ENCODE results near the gene FOSB.

The FOSB gene

DNA sequence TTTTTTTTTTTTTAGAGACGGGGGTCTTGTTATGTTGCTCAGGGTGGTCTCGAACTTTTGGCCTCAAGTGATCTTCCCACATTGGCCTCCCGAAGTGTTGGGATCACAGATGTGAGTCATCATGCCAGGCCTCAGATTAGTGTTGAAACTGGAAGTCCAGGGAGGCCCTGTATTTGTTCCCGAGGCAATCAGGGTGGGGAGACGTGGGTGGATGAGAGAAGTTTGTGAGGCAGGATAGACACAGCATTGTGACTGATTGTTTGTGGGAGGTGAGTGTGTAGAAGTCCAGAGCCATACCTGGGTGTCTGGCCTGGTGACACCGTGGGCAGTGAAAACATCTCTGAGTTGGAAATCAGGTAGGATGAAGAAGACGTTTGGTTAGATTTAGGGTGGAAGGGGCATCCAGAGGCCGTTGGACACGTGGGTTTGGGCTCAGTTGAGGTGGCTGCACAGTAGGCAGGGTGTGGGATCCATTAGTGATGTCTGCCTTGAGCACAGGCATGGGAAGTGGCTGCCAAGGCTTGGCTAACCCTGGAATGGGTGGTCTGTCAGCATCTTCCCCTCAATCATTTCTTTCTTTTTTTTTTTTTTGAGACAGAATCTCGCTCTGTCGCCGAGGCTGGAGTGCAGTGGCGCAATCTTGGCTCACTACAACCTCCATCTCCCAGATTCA, 16.6 kb downstream of the FOSB start:
- no peak for DNase-seq (ENCODE audit: low read depth)

DNA sequence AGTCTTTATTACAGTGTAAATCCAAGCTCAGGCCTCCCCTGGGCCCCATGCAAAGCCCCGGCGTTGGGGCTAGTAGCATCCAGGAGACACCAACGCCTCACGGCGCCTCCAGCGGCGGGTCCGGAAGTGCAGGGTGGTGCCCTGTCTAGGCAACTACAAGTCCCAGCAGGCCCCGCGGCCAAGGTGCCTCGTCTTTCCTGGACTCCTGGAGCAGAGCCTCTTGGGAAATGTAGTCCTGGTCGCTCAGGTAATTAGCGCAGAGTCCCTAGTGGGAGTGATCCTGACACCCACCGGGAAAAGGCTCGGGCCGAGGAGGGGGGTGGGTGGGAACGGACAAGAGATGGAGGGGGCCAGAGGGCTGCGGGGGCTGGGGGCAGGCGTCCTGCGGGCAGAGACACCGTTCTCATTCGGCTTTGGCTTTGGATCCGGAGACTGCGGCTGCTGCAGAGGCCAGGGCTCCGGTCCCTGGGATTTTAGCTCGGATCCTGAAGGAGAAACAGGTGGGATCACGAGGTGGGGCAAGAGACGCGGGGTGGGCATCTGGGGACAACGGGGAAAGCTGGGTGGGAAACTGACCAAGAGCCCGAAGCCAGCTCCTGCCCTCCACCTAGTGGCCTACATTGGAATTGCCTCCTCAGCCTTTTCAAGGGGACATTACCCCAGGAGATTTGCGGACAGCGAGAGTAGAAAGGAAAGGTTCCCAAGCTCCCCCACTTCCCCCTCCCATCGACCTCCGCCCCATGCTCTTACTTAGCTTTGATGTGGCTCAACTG, 17.7 kb downstream of the FOSB start:
- DNase-seq (ENCODE audit: low read depth) = peak; percentile 95

DNA sequence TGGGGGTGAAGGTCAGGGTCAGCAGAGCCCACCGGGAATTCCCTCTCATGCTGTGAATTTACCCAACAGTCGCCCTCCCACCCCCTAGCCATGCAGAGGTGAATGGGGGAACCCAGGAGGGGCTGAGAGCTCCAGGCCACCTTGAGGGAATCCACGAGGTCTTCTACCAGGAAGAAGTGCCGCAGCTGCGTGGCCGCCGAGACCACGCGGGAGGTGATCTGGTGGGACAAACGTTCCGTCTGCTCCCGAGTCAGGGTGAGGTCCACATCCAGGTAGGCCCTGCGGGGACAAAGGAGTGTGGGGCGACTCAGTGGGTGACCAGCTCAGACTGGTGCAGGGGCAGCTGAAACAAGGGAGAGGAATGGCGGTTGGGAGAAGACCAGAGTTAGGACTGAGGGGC, 20.9 kb downstream of the FOSB start:
- no peak for DNase-seq (ENCODE audit: low read depth)

DNA sequence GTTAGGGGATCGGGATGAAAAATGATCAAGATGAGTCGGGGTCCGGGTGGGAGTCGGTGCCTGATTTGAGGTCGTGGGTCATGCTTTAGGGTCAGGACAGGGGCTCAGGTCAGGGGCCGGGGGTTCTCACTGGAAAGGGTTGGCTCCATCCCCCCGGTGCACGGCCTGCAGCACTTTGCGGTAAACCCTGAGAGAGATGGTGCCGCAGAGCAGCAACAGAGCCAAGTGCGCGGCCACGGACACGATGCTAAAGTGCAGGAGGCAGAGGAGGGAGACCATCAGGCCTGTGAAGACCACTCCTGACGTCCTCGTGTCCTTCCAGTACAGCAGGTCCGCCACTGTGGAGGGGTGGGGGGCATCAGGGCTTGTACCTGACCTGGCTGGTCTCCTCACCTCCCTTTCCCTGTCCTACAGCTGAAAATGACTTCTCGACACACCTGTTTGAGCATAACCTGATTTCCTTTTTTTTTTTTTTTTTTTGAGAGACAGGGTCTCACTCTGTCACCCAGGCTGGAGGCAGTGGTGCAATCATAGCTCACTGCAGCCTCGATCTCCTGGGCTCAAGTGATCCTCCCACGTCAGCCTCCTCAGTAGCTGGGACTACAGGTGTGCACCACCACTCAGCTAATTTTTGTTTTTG, 21.5 kb downstream of the FOSB start:
- DNase-seq (ENCODE audit: low read depth) = no peak

DNA sequence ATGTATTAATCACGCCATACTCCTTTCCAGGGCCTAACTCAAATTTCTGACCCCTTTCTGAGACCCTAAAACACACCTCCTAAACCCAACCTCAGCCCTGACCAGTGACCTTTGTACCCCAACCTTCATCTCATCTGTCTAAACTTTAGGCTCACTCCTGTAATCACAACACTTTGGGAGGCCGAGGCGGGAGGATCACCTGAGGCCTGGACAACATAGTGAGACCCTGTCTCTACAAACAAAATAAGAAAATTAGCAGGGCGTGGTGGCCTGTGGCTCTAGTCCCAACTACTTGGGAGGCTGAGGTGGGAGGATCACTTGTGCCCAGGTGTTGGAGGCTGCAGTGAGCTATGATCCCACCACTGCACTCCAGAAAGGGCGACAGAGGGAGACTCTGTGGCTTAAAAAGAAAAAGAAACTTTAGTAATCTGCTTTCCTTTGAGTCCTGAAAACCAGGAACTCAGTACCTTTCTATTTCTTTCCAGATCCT, 24.4 kb downstream of the FOSB start:
- DNase-seq (ENCODE audit: low read depth) = no peak

DNA sequence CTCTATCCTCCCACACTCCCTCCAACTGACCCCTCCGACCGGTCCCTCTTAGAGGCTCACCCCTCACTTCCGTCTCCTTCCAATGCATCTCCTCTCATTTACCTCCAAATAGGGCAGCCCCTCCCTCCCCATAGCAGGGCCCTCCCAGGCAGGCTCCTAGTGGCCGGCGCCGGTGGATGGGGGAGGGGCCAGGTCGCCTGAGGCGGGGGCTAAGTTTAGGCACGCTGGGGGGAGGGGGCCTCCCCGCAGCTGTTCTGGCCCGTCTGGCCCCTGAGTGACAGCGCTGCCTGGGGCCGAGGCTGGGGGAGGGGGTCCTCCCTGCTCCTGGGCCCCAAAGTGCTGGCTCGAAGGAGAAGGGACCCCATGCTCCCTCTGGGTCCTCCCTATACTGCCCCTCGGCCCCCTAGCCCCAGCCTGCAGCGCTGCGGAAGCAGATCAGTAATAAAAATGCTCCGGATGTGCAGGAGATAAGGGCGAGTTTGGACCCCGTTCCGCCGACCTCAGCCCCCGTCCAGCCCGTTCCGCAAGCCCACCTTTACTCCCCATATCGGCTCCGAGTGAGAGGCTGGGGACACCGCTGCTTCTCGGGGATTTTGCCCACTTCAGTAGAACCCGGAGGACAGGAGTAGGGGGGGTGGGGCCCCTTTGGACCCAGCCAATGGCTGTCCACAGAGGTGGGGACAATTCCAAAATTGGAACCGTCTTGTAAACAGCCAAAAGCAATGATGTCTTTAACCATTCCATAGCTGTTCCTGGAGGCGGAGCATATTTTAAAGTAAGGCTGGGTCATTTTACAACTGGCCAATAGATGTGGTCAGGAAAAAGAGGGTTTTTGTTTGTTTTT, 25.1 kb downstream of the FOSB start:
- DNase-seq (ENCODE audit: low read depth) = no peak

DNA sequence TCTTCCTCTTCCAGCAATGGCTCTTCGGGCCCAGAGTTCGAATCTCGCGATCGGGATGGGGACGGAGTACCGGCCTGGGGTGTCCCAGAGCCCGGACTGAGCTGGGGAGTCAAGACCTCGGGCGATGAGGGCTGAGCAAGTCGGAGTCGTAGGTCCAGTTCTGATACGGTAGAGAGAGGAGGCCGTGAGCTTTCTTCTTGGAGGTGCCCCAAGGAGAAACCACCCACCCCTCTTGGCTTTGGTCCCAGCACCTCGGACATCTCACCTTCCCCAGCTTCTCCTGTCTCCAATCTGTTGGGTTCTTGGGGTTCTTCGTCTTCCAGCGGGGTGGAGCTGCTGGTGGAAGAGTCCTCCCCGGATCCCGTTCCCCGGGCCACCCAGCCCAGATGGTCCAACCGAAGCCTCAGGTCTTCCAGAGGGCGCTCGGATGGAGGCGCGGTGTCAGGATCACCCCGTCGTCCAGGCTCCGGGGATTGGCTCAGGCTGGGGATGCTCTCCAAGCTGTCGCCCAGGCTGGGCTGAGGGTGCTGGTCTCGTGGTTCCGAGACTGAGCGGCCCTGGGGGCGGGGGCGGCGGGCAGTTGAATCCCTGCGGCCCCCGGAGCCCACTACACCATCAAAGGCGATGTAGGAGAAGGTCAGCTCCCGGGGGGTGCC, 26.6 kb downstream of the FOSB start:
- DNase-seq (ENCODE audit: low read depth) = no peak

DNA sequence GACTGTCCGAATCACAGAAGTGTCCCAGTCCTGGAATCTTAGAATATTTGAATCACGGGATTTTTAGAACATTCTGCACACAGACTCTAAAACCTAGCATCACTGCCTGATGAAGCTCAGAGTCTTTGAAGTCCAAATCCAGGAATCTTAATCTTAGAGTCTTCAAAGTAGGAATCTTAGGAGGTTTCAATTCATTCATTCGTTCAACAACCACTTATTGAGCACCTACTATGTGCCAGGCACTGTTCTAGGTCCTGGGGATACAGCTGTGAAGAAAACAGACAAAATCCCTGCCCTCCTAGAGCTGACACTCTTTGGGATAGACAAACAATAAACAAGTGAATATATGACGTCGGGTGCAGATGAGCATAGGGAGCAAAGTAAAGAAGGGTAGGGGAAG, 27.4 kb downstream of the FOSB start:
- DNase-seq (ENCODE audit: low read depth) = no peak

DNA sequence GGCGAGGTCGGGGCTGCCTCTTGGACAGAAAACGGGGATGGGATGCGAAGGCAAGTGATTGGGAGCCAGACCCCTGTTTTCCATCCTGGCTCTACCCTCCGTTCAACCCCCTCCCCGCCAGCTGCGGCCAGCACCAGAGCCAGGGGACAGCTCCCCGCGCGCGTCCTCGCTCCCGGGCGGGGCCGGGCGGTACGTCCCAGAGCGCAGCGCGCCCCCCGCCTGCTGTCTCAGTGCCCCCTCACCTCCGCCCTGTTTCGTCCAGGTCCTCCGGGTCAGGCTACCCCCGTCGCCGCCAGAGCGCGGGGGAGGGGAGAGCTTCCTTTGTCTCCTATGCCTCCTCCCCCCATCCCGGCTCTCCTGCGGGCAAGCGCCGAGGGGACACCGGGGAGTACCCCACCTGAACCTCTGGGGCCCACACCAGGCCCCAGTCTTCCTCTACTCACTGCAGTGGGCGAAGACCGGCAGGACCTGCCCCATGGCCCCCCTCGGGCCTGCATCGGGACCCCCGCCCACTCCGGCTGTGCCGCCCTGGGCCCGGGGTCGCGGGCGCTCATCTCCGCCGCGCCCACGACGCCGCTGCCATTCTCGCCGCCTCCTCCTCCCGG, 28.7 kb downstream of the FOSB start:
- DNase-seq (ENCODE audit: low read depth) = no peak

DNA sequence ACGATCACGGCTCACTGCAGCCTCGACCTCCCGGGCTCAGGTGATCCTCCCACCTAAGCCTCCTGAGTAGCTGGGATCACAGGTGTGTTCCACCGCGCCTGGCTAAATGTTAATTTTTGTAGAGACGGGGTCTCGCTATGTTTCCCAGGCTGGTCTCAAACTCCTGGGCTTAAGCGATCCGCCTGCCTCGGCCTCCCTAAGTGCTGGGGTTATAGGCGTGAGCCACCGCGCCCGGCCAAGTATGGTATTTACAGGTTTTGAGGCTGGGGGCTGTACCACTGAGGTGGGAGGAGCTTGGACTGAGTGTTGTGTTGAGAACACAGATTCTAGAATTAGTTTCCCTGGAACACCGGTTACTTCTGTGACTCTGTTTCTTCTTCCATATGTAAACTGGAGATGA, 30.0 kb downstream of the FOSB start:
- no peak for DNase-seq (ENCODE audit: low read depth)

DNA sequence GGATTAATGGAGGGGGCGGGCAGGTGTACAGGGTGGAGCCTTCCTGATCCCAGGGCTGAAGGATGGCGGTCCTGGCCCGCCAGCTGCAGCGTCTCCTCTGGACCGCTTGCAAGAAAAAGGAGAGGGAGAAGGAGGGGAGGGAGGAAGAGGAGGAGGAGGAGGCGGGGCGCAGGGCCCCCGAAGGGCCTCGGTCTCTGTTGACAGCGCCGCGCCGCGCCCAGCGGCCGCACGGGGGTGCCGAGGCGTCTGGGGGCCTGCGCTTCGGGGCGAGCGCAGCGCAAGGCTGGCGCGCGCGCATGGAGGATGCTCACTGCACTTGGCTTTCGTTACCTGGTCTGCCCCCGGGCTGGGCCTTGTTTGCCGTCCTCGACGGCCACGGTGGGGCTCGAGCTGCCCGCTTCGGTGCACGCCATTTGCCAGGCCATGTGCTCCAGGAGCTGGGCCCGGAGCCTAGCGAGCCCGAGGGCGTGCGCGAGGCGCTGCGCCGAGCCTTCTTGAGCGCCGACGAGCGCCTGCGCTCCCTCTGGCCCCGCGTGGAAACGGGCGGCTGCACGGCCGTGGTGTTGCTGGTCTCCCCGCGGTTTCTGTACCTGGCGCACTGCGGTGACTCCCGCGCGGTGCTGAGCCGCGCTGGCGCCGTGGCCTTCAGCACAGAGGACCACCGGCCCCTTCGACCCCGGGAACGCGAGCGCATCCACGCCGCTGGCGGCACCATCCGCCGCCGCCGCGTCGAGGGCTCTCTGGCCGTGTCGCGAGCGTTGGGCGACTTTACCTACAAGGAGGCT, 30.8 kb downstream of the FOSB start, which contains the start of gene PPM1N:
Gene PPM1N (plus strand): TSS at position 33 of the 785 bp plus-strand sequence. CDS start 30 bp downstream, at position 63.
- no peak for DNase-seq (ENCODE audit: low read depth)

DNA sequence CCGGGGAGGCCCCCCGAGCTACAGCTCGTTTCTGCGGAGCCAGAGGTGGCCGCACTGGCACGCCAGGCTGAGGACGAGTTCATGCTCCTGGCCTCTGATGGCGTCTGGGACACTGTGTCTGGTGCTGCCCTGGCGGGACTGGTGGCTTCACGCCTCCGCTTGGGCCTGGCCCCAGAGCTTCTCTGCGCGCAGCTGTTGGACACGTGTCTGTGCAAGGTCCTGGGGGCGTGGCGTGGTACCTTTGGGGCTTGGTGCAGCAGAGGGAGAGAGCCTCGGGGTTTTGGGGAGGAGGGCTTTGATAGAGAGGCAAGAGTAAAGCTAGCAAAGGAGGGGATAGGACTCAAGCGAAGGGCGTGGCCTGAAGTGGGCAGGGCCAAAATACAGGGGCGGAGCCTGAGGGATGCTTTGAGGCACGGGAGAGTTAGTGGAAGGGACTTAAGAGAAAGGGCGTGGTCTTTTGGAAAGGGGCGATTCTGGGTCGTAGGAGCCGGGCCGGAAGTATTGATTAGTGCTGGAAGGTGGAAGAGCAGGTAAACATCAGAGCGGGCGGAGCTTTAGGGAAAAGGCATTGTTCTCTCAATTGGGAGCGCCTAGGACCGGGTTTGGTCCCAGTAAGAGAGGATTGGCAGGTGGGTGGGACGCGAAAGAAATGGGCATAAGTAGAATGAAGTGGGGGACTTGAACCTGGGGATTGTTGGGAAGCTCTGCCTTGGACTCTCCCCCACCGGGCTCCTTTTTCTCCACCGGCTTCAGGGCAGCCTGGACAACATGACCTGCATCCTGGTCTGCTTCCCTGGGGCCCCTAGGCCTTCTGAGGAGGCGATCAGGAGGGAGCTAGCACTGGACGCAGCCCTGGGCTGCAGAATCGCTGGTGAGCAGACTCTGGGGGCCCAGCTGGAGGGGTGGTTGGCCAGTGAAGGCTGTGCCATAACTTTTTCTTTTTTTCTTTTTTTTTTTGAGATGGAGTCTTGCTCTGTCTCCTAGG, 31.7 kb downstream of the FOSB start:
- DNase-seq (ENCODE audit: low read depth) = peak; percentile 44

DNA sequence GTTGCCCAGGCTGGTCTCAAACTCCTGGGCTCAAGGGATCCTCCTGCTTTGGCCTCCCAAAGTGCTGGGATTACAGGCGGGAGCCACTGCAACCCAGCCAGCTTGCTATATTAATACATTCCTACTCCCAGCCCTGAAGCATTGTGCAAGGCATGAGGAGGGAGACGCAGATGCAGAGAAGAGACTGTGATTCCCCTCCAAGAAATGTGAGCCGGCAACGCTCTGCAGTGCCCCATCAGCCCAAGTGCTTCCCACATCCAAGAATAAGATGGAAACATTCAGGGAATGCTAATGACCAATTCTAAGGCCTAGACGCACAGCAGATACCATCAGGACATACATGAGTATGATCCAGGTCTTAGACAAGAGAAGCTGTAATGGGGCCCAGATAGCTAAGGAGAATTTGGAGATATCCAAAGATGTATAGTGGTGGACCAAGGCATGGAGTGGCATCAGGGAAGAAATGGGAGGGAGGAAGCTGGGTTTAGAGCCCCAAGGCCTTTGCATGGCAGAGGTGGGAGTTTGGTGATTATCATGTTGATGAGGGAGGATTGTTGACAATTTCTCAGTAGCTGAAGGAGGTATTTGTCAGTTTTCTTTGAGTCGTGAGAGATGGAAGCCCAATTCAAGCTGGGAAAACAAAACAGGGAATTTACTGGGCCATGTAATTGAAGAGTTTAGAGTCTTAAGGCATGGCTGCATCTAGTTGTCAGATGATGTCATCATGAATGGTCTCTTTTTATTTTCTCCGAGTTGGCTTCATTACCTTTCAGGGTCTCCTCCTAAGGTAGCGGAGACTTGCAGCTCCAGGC, 33.3 kb downstream of the FOSB start:
- no peak for DNase-seq (ENCODE audit: low read depth)

DNA sequence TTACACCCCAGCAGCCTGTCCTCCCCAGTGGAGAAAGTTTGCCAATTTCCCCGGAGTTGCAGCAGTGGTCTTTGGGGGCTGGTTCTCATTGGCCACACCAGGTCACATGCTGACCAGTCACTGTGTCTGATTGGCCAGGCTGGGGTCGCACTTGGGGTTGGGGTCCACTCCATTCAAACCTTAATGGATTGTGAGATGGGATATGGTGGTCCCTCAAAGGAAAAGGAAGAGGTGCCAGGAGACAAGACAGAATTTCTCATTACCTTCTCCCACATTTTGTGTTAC, 33.9 kb downstream of the FOSB start:
- DNase-seq (ENCODE audit: low read depth) = no peak

DNA sequence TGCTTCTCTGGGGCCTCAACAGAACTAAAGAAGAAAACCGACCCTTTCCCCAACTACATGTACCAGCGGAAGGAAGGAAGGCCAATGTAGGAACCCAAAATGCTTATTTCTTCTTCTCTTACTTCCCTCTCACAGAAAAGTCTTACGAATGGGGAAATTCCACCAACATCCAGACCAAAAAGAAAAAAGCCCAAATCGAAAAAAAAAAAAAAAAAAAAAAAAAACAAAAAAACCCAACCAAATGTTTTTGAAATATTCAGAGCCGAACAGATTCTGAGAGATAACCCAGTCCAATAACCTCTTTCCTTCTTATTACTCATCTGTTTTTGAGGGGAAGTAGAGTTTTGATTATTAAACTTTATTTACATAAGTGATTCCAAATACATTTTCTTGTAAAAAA, 34.3 kb downstream of the FOSB start:
- no peak for DNase-seq (ENCODE audit: low read depth)

DNA sequence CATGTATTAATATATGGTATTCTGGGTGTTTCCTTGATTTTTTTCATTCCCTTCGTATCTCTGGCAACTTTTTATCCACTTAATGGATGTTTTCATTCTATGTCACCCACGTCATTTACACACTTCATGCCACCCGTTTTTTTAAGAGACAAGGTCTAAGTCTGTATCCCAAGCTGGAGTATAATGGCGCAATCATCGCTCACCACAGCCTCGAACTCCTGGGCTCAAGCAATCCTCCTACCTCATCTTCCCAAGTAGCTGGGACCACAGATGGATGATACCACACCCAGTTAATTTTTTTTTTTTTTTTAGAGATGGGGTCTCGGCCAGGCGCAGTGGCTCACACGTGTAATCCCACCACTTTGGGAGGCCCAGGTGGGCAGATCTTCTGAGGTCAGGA, 36.1 kb downstream of the FOSB start:
- DNase-seq (ENCODE audit: low read depth) = no peak

DNA sequence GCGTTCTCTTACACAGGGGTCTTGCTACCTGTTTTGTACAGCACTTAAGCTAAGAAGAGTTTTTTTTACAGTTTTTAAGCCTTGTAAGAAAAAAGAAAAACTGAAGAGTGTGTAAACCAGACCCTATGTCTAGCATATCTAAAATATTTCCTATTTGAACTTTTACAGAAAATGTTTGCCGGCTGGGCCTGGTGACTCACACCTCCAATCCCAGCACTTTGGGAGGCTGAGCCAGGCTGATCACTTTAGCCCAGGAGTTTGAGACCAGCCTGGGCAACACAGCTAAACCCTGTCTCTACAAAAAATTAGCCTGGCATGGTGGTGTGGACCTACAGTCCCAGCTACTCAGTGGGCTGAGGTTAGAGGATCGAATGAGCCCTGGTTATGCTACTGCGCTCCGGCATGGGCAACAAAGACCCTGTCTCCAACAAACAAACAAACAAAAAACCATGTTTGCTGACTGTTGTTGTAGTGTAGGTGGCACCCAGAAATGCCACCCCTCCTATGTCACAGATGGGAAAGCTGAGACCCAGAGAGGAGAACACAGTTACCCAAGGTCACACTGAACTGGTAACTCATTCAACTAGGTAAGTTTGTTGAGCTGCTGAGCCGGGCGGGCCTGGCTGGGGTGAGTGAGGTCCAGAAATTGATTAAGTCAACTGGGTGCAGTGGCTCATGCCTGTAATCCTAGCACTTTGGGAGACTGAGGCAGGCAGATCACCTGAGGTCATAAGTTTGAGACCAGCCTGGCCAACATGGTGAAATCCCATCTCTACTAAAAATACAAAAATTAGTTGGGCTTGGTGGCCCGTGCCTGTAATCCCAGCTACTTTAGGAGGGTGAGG, 37.6 kb downstream of the FOSB start:
- no peak for DNase-seq (ENCODE audit: low read depth)

DNA sequence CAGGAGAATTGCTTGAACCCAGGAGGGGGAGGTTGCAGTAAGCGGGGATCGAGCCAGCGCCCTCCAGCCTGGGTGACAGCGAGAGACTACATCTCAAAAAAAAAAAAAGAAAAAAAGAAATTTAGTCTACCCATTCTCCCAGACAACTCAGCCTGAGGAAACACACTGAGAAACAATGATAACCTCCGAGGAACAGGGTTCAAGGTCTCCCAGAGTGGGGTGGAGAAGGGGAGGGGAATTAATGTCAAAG, 38.1 kb downstream of the FOSB start:
- DNase-seq (ENCODE audit: low read depth) = no peak
